ENCODE data around the gene DYNC1I1.

DYNC1I1 gene

DNA sequence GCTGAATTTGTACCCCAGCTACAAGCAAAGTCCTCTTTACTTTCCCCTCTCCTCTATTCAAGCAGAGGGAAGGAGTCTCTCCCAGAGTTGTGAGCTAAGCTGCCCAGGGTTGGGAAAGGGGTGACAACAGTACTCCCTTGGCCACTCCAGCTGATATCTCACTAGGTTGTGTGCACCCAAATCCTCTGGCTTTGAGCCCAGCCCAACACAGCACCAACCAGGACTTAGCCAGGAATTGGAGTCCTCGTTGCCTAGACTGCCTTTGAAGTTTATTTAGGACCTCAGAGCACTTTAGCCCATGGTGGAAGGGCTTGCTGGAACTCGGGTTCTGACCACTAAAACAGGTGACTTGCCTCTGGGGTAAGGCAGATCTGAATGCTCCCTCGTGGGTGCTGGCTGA lies 35.7 kb upstream of the DYNC1I1 start:
- H3K4me1 ChIP-seq (ENCODE audit: control insufficient read depth in 1 of 2, insufficient read depth in 2 of 2, low read length in 2 of 2) = no peaks in the 10 kb centered on the region
- no peaks in the 10 kb centered on the region for H3K36me3 ChIP-seq (ENCODE audit: control insufficient read depth in 1 of 2, insufficient read depth in 2 of 2, low read length in 2 of 2)
- no peak overlapping the region for H4K12ac ChIP-seq (ENCODE audit: low read depth, low read length)
- no peak overlapping the region for H3K18ac ChIP-seq (ENCODE audit: low read length)
- no peaks in the 10 kb centered on the region for H3K9me3 ChIP-seq (ENCODE audit: insufficient read depth, low read depth, low read length)
- H3K27me3 ChIP-seq (ENCODE audit: insufficient read depth, low read length) = no peaks in the 10 kb centered on the region
- H3K4ac ChIP-seq (ENCODE audit: low read depth, low read length) = no peak overlapping the region
- no peak overlapping the region for H3K9ac ChIP-seq (ENCODE audit: low read length)
- no peak overlapping the region for H2BK12ac ChIP-seq (ENCODE audit: low read length)
- no CpG with 5 or more reads among the region's 3 CpGs for WGBS (ENCODE audit: extremely low coverage, insufficient coverage, insufficient read length)
- no peak overlapping the region for H3K4me2 ChIP-seq (ENCODE audit: low read length)
- H2AK5ac ChIP-seq (ENCODE audit: low read length) = no peak overlapping the region
- H2BK5ac ChIP-seq (ENCODE audit: low read depth, low read length, poor library complexity) = no peak overlapping the region
- H3K79me2 ChIP-seq (ENCODE audit: control insufficient read depth, insufficient read depth, low read length, poor library complexity) = no peaks in the 10 kb centered on the region
- no peak overlapping the region for H2AFZ ChIP-seq (ENCODE audit: insufficient read depth, low read length, poor library complexity)
- no peak overlapping the region for H3K14ac ChIP-seq (ENCODE audit: low read length)
- no peak overlapping the region for H3K27ac ChIP-seq (ENCODE audit: low read depth, low read length)
- no peak overlapping the region for H4K91ac ChIP-seq (ENCODE audit: low read depth, low read length)
- no peak overlapping the region for H3K4me3 ChIP-seq (ENCODE audit: low read depth, low read length)
- DNase-seq = no peak
- H3K79me1 ChIP-seq (ENCODE audit: low read length) = no peaks in the 10 kb centered on the region
- no peak overlapping the region for H2BK120ac ChIP-seq (ENCODE audit: insufficient read depth, low read length, poor library complexity)
- no peak overlapping the region for H4K8ac ChIP-seq (ENCODE audit: low read depth, low read length)
- H3K23ac ChIP-seq (ENCODE audit: low read length) = no peak overlapping the region

DNA sequence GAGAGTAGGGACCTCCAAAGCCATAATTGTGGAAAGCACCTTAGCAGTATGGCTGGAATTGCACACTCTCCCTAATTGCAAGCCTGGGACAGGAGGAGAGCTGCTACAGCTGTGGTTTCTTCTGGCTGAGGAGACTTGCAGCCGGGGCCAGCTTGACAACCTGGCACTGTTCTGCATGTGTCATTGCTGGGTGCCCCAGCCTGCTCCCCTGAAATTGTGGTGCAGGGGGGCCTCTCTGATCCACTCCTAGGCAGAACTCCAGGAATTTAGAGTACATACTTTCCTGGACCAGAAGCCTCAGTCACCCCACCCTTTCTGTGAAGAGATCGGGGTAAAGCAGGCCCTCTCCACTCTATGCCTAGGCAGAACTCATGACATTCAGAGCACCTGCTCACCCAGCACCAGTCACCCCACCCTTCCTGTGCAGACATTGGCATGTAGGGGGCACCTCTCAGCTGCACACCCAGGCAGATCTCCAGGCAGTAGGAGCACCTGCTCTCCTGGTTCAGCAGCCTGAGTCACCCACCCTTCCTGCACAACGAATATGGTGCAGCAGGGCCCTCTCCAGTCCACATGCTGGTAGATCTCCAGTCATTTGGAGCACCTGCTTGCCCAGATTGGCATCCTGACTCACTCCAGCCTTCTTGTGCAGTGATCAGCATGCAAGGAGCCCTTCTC lies 34.4 kb upstream of the DYNC1I1 start:
- no peak overlapping the region for H4K91ac ChIP-seq (ENCODE audit: low read depth, low read length)
- H3K79me1 ChIP-seq (ENCODE audit: low read length) = no peaks in the 10 kb centered on the region
- H2AFZ ChIP-seq (ENCODE audit: insufficient read depth, low read length, poor library complexity) = no peak overlapping the region
- no peak overlapping the region for H4K12ac ChIP-seq (ENCODE audit: low read depth, low read length)
- no peaks in the 10 kb centered on the region for H3K4me1 ChIP-seq (ENCODE audit: control insufficient read depth in 1 of 2, insufficient read depth in 2 of 2, low read length in 2 of 2)
- no peak overlapping the region for H2BK12ac ChIP-seq (ENCODE audit: low read length)
- no peaks in the 10 kb centered on the region for H3K36me3 ChIP-seq (ENCODE audit: control insufficient read depth in 1 of 2, insufficient read depth in 2 of 2, low read length in 2 of 2)
- H2BK120ac ChIP-seq (ENCODE audit: insufficient read depth, low read length, poor library complexity) = no peak overlapping the region
- H3K14ac ChIP-seq (ENCODE audit: low read length) = no peak overlapping the region
- no peak overlapping the region for H3K9ac ChIP-seq (ENCODE audit: low read length)
- no peak overlapping the region for H3K27ac ChIP-seq (ENCODE audit: low read depth, low read length)
- H2BK5ac ChIP-seq (ENCODE audit: low read depth, low read length, poor library complexity) = no peak overlapping the region
- no CpG with 5 or more reads among the region's 3 CpGs for WGBS (ENCODE audit: extremely low coverage, insufficient coverage, insufficient read length)
- H4K8ac ChIP-seq (ENCODE audit: low read depth, low read length) = no peak overlapping the region
- DNase-seq = no peak
- H3K23ac ChIP-seq (ENCODE audit: low read length) = no peak overlapping the region
- H3K79me2 ChIP-seq (ENCODE audit: control insufficient read depth, insufficient read depth, low read length, poor library complexity) = no peaks in the 10 kb centered on the region
- H3K27me3 ChIP-seq (ENCODE audit: insufficient read depth, low read length) = no peaks in the 10 kb centered on the region
- no peak overlapping the region for H3K4me2 ChIP-seq (ENCODE audit: low read length)
- H3K18ac ChIP-seq (ENCODE audit: low read length) = no peak overlapping the region
- no peak overlapping the region for H3K4me3 ChIP-seq (ENCODE audit: low read depth, low read length)
- no peaks in the 10 kb centered on the region for H3K9me3 ChIP-seq (ENCODE audit: insufficient read depth, low read depth, low read length)
- H2AK5ac ChIP-seq (ENCODE audit: low read length) = no peak overlapping the region
- H3K4ac ChIP-seq (ENCODE audit: low read depth, low read length) = no peak overlapping the region

DNA sequence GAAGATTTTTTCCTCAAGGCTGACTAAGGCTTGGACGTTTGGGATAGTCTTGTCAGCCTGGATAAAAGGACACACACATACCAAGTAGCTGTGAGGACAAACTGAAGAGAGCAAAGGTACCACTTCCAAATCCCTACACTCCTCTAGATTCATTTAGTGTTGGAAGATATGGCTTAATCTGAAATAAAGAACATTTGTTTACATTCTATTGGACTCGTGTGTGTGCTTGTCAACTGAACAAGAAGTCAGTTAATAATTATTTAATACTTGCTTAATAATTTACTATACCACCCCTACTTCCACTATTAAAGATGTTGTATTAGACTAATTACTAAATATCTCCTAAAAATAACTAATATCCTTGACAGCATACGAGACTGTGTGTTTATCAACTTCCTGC lies 23.3 kb upstream of the DYNC1I1 start:
- Histone ChIP-seq H2BK120ac (ENCODE audit: insufficient read depth, low read length, poor library complexity) (no peak overlapping the region), H2BK5ac (ENCODE audit: low read depth, low read length, poor library complexity) (no peak overlapping the region), H3K36me3 (ENCODE audit: control insufficient read depth in 1 of 2, insufficient read depth in 2 of 2, low read length in 2 of 2) (no peaks in the 10 kb centered on the region), H3K27ac (ENCODE audit: low read depth, low read length) (no peak overlapping the region), H4K12ac (ENCODE audit: low read depth, low read length) (no peak overlapping the region), H3K79me2 (ENCODE audit: control insufficient read depth, insufficient read depth, low read length, poor library complexity) (no peaks in the 10 kb centered on the region), H4K8ac (ENCODE audit: low read depth, low read length) (no peak overlapping the region), H3K23ac (ENCODE audit: low read length) (no peak overlapping the region), H3K79me1 (ENCODE audit: low read length) (no peaks in the 10 kb centered on the region), H3K4me2 (ENCODE audit: low read length) (no peak overlapping the region), H4K91ac (ENCODE audit: low read depth, low read length) (no peak overlapping the region), H3K18ac (ENCODE audit: low read length) (no peak overlapping the region), H2AK5ac (ENCODE audit: low read length) (no peak overlapping the region), H3K27me3 (ENCODE audit: insufficient read depth, low read length) (no peaks in the 10 kb centered on the region), H3K4me3 (ENCODE audit: low read depth, low read length) (no peak overlapping the region), H3K4me1 (ENCODE audit: control insufficient read depth in 1 of 2, insufficient read depth in 2 of 2, low read length in 2 of 2) (peaks cover 0 to 2% of the 10 kb centered on the region in 2 experiments), H2BK12ac (ENCODE audit: low read length) (no peak overlapping the region), H3K9ac (ENCODE audit: low read length) (no peak overlapping the region), H3K4ac (ENCODE audit: low read depth, low read length) (no peak overlapping the region), H3K14ac (ENCODE audit: low read length) (no peak overlapping the region), H3K9me3 (ENCODE audit: insufficient read depth, low read depth, low read length) (no peaks in the 10 kb centered on the region), H2AFZ (ENCODE audit: insufficient read depth, low read length, poor library complexity) (no peak overlapping the region)
- DNase-seq = no peak
- no CpG with 5 or more reads among the region's 3 CpGs for WGBS (ENCODE audit: extremely low coverage, insufficient coverage, insufficient read length)

DNA sequence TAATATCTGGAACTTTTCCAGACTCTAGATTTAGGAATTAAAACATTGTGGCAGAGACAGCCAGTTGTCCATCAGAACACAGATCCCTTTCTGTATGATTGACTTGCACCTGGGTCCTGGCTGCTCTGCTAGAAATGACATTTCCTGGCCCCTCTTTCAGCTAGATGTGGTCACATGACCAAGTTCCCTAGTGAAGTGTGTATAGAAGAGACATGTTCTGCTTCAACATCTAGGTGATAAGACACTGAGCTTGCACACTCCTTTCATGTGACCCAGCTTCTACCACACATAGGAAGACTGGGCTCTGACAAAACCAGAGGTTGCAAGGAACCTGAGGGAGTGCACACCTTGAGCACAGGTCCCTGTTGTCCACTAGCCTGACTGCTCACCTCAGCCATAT lies 22.8 kb upstream of the DYNC1I1 start:
- Histone ChIP-seq H3K9ac (ENCODE audit: low read length) (no peak overlapping the region), H3K27ac (ENCODE audit: low read depth, low read length) (no peak overlapping the region), H3K36me3 (ENCODE audit: control insufficient read depth in 1 of 2, insufficient read depth in 2 of 2, low read length in 2 of 2) (no peaks in the 10 kb centered on the region), H4K8ac (ENCODE audit: low read depth, low read length) (no peak overlapping the region), H2AK5ac (ENCODE audit: low read length) (no peak overlapping the region), H3K4me1 (ENCODE audit: control insufficient read depth in 1 of 2, insufficient read depth in 2 of 2, low read length in 2 of 2) (peaks cover 0 to 2% of the 10 kb centered on the region in 2 experiments), H3K79me2 (ENCODE audit: control insufficient read depth, insufficient read depth, low read length, poor library complexity) (no peaks in the 10 kb centered on the region), H2BK5ac (ENCODE audit: low read depth, low read length, poor library complexity) (no peak overlapping the region), H3K4me2 (ENCODE audit: low read length) (no peak overlapping the region), H2BK12ac (ENCODE audit: low read length) (no peak overlapping the region), H4K91ac (ENCODE audit: low read depth, low read length) (no peak overlapping the region), H4K12ac (ENCODE audit: low read depth, low read length) (no peak overlapping the region), H3K18ac (ENCODE audit: low read length) (no peak overlapping the region), H3K23ac (ENCODE audit: low read length) (no peak overlapping the region), H3K4ac (ENCODE audit: low read depth, low read length) (no peak overlapping the region), H3K9me3 (ENCODE audit: insufficient read depth, low read depth, low read length) (no peaks in the 10 kb centered on the region), H2BK120ac (ENCODE audit: insufficient read depth, low read length, poor library complexity) (no peak overlapping the region), H3K14ac (ENCODE audit: low read length) (no peak overlapping the region), H3K27me3 (ENCODE audit: insufficient read depth, low read length) (no peaks in the 10 kb centered on the region), H3K79me1 (ENCODE audit: low read length) (no peaks in the 10 kb centered on the region), H3K4me3 (ENCODE audit: low read depth, low read length) (no peak overlapping the region), H2AFZ (ENCODE audit: insufficient read depth, low read length, poor library complexity) (no peak overlapping the region)
- DNase-seq = no peak

Measured in trophoblast cell (in vitro differentiated cells and primary cell).